Panc1 (cell line): Measurements from ENCODE around the gene NUF2. TPM values are rescaled to one million over a fixed set of nuclear protein-coding genes. Genes with fewer than 3 reads are reported as not detected.

Source experiments
- ATAC-seq: fragments of 200-7000 bp; cut with Tn5 transposase; 2 replicates; pipeline ENCODE4 v1.9.1; 2020; ENCODE audit warnings: mild to moderate bottlenecking, moderate library complexity
- BruUV-seq: library from RNA; stranded (reverse); fragments of 400-500 nt; replicated peaks from 2 replicates; lab custom pipeline; 2021; lab: Mats Ljungman, UMichigan
- CTCF ChIA-PET: fragments of 300-600 bp; sonication (Branson Sonifier 250); formaldehyde crosslinking; loops from one replicate; lab custom pipeline; 2022; ENCODE audit warnings: antibody characterized with exemption; lab: Charles Lee
- POLR2A ChIA-PET: fragments of 300-600 bp; sonication (Branson Sonifier 250); formaldehyde crosslinking; loops from one replicate; lab custom pipeline; 2022; ENCODE audit warnings: antibody characterized with exemption; lab: Charles Lee
- DNase-seq: peaks from one replicate; pipeline ENCODE4 v3.0.0-alpha.2; 2010; ENCODE audit warnings: low read depth, low spot score
- H3K27ac ChIP-seq: 2 replicates; pipeline ENCODE4 v1.5.1; 2011; ENCODE audit warnings: mild to moderate bottlenecking, low read length, inconsistent platforms
- H3K27me3 ChIP-seq: fragments of 200-500 bp; sonication (Bioruptor generic); 2 replicates; pipeline ENCODE4 v1.6.0; 2014; ENCODE audit warnings: low read length, inconsistent platforms; ENCODE audit not compliant: control insufficient read depth, insufficient read depth
- H3K36me3 ChIP-seq: fragments of 200-500 bp; sonication (Bioruptor generic); 2 replicates; pipeline ENCODE4 v1.5.1; 2014; ENCODE audit warnings: inconsistent platforms, mild to moderate bottlenecking, low read length, moderate library complexity; ENCODE audit not compliant: control insufficient read depth, insufficient read depth
- H3K4me1 ChIP-seq: 2 replicates; pipeline ENCODE4 v1.5.1; 2011; ENCODE audit warnings: inconsistent platforms, mild to moderate bottlenecking, low read length, moderate library complexity; ENCODE audit not compliant: control insufficient read depth, insufficient read depth
- H3K4me3 ChIP-seq, 2 experiments: 2 replicates each; pipeline ENCODE4 v1.5.1; 2011 to 2012; ENCODE audit warnings: low read depth in 2 of 2, low read length in 2 of 2, mild to moderate bottlenecking in 2 of 2, inconsistent platforms in 1 of 2, moderate library complexity in 1 of 2
- H3K9me3 ChIP-seq: fragments of 200-500 bp; sonication (Bioruptor generic); 2 replicates; pipeline ENCODE4 v1.5.1; 2014; ENCODE audit warnings: low read depth, mild to moderate bottlenecking, inconsistent platforms, low read length, moderate library complexity; ENCODE audit not compliant: control insufficient read depth, insufficient read depth
- CTCF ChIP-seq: fragments of 450-650 bp; IDR thresholded peaks from 2 replicates; pipeline ENCODE4 v1.5.1; 2017; ENCODE audit warnings: mild to moderate bottlenecking
- POLR2AphosphoS5 ChIP-seq: IDR thresholded peaks from 2 replicates; pipeline ENCODE4 v1.6.1; 2012; ENCODE audit warnings: mild to moderate bottlenecking, low read depth, low read length, moderate library complexity
- SIN3A ChIP-seq: IDR thresholded peaks from 2 replicates; pipeline ENCODE4 v1.6.1; 2012; ENCODE audit warnings: low read depth, mild to moderate bottlenecking, low read length, moderate library complexity, borderline replicate concordance; ENCODE audit not compliant: insufficient read depth
- TCF7L2 ChIP-seq: IDR thresholded peaks from 2 replicates; pipeline ENCODE4 v1.6.1; 2011; ENCODE audit warnings: mild to moderate bottlenecking, low read depth, low read length, inconsistent platforms
- in situ Hi-C: cut with HindIII; loops from 2 replicates; pipeline ENCODE4 v1.10.0; 2016; ENCODE audit warnings: low sequenced_read_pairs, low pct_unique_long_range_greater_than_20kb
- intact Hi-C: fragments of 100-400 bp; cut with micrococcal nuclease; formaldehyde crosslinking; loops from one replicate; pipeline ENCODE4 v1.10.0; 2022; ENCODE audit not compliant: unreplicated experiment
- total RNA-seq: library from RNA; stranded (reverse); gene quantifications from one replicate; pipeline ENCODE4 v1.2.1, GENCODE V29; 2021; ENCODE audit not compliant: unreplicated experiment
- TF ChIP-seq, protein P1 (sequence below), 2 experiments: IDR thresholded peaks; 2 replicates each; pipeline ENCODE4 v1.6.1; 2011 to 2012; ENCODE audit warnings: low read depth in 2 of 2, control low read depth in 1 of 2, low read length in 1 of 2, mild to moderate bottlenecking in 1 of 2, moderate library complexity in 1 of 2; ENCODE audit not compliant: insufficient read depth in 1 of 2

The NUF2 gene
- total RNA-seq, 1 experiment from 2014 or later: 26.1 TPM

DNA sequence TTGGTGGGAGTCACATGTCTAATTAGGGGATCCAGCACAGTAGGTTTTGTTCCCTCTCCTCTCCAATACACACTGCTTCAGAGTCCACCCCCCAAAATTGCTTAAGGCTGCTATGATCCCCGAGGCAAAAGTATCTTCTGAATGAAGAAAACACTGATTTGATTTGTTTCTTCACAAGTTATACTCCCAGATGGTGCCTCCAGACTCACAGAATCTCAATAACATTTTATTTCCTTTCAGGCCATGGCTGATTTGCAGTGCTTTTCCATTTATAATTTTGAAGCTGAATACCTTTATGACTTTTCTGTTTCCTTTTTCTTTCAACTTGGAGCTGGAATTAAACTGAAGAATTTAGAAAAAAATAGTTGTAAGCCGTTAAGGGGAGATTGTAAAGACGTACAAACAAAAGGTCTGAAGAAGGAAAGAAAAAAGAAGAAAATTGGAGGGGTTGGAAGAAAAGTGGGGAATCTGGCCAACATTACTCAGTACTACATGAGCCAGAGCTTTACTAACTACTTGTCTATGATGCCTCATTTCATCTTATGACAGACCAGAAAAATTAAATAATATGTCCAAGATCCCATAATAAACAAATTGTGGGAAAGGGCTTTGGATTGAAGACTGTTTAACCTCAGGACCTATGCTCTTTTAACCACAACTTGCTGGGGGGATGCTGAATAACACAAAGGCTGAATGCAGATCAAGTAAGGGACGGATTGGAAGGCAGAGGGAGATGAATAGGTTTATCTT lies 75.9 kb downstream of the NUF2 start:
- no peak for DNase-seq
- TF ChIP-seq TCF7L2: no peak
- TF ChIP-seq, protein P1, sequence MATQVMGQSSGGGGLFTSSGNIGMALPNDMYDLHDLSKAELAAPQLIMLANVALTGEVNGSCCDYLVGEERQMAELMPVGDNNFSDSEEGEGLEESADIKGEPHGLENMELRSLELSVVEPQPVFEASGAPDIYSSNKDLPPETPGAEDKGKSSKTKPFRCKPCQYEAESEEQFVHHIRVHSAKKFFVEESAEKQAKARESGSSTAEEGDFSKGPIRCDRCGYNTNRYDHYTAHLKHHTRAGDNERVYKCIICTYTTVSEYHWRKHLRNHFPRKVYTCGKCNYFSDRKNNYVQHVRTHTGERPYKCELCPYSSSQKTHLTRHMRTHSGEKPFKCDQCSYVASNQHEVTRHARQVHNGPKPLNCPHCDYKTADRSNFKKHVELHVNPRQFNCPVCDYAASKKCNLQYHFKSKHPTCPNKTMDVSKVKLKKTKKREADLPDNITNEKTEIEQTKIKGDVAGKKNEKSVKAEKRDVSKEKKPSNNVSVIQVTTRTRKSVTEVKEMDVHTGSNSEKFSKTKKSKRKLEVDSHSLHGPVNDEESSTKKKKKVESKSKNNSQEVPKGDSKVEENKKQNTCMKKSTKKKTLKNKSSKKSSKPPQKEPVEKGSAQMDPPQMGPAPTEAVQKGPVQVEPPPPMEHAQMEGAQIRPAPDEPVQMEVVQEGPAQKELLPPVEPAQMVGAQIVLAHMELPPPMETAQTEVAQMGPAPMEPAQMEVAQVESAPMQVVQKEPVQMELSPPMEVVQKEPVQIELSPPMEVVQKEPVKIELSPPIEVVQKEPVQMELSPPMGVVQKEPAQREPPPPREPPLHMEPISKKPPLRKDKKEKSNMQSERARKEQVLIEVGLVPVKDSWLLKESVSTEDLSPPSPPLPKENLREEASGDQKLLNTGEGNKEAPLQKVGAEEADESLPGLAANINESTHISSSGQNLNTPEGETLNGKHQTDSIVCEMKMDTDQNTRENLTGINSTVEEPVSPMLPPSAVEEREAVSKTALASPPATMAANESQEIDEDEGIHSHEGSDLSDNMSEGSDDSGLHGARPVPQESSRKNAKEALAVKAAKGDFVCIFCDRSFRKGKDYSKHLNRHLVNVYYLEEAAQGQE (IDR thresholded peaks at IDR 0.05; ENCODE audit: insufficient read depth in 1 of 2, low read depth in 2 of 2, low read length in 1 of 2): no peak
- no peak for TF ChIP-seq CTCF
- no peak for TF ChIP-seq SIN3A
- TF ChIP-seq POLR2AphosphoS5: no peak
- Histone ChIP-seq H3K4me3 (no peak overlapping the region), H3K27ac (no peak overlapping the region), H3K4me1 (no peaks in the 10 kb centered on the region), H3K36me3 (no peaks in the 10 kb centered on the region), H3K9me3 (no peaks in the 10 kb centered on the region), H3K27me3 (0 out of 2 replicates have a peak, but pooled peaks cover 2% of the 10 kb centered on the region)
- in situ Hi-C loops (no loop called here), intact Hi-C loops (no loop called here)
- POLR2A ChIA-PET: no interaction called here
- BruUV-seq: no TSS peak
- CTCF ChIA-PET: no interaction called here
- no peak for ATAC-seq

DNA sequence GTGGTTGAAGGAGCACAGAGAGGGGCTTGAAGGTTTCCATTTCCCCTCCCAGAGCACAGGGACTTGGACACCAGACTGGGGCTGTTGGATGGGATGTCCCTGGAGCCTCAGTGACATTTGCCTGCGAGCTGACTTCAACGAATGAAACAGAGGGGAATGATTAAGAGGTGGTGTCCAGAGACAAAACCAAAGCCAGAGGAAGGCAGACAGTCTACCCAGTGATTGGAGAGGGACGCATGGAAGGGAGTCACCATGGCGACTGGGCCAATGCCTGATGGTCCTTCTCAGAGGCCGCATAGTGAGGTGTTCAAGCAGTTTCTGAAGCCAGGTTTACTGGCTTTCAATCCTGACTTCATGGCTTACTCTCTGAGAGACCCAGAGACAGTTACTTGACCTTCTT lies 77.2 kb downstream of the NUF2 start:
- CTCF ChIA-PET: no interaction called here
- no peak for TF ChIP-seq POLR2AphosphoS5
- no peak for TF ChIP-seq TCF7L2
- TF ChIP-seq CTCF: no peak
- TF ChIP-seq SIN3A: no peak
- TF ChIP-seq, protein P1 (IDR thresholded peaks at IDR 0.05; ENCODE audit: insufficient read depth in 1 of 2, low read depth in 2 of 2, low read length in 1 of 2): no peak
- Histone ChIP-seq H3K27ac (no peak overlapping the region), H3K4me3 (no peak overlapping the region), H3K27me3 (0 out of 2 replicates have a peak, but pooled peaks cover 2% of the 10 kb centered on the region), H3K4me1 (no peaks in the 10 kb centered on the region), H3K36me3 (no peaks in the 10 kb centered on the region), H3K9me3 (no peaks in the 10 kb centered on the region)
- BruUV-seq: no TSS peak
- intact Hi-C loops: no loop called here
- in situ Hi-C loops: no loop called here
- POLR2A ChIA-PET: no interaction called here
- no peak for DNase-seq
- ATAC-seq: no peak
